Activated CD4-positive, alpha-beta T cell treated with anti-CD3 and anti-CD28 coated beads, Interleukin-2, Interleukin-6, amounts not matched to agents 100 ng/mL and 50 ng/mL, durations not matched to agents 16 hours and 8 hours (primary cell): ENCODE results near the gene VSX1.
A peak's percentile ranks its signal among the peaks of the same experiment; 100 is the strongest.

Source experiments
- DNase-seq: peaks from one replicate; pipeline ENCODE4 v3.0.0-alpha.2; 2020

The VSX1 gene

GRCh38 chr20:25081730-25082497, at the start of gene VSX1:
Gene VSX1, minus strand, starts transcription at chr20:25082141. Its CDS starts 45 bp downstream, at chr20:25082096.
- DNase-seq: no peak

- no peak for DNase-seq
These were observed 48.0 kb upstream of the VSX1 start for GRCh38 chr20:25129908-25130307.

GRCh38 chr20:25129428-25129827, 47.5 kb upstream of the VSX1 start:
- no peak for DNase-seq

- DNase-seq: no peak
These were observed 46.7 kb upstream of the VSX1 start for GRCh38 chr20:25128649-25129048.

- no peak for DNase-seq
These were observed 46.0 kb upstream of the VSX1 start for GRCh38 chr20:25127761-25128537.

GRCh38 chr20:25126204-25127029, 44.5 kb upstream of the VSX1 start:
- DNase-seq: no peak

- no peak for DNase-seq
These were observed 43.7 kb upstream of the VSX1 start for GRCh38 chr20:25125636-25126035.

GRCh38 chr20:25120920-25121319, 39.0 kb upstream of the VSX1 start:
- DNase-seq: no peak

GRCh38 chr20:25120457-25120856, 38.5 kb upstream of the VSX1 start:
- no peak for DNase-seq

- no peak for DNase-seq
These were observed 36.6 kb upstream of the VSX1 start for GRCh38 chr20:25118529-25118928.

GRCh38 chr20:25117990-25118389, 36.0 kb upstream of the VSX1 start:
- no peak for DNase-seq

- no peak for DNase-seq
These were observed 35.0 kb upstream of the VSX1 start for GRCh38 chr20:25116739-25117458.

- DNase-seq: no peak
These were observed 21.6 kb upstream of the VSX1 start for GRCh38 chr20:25103526-25103925.

GRCh38 chr20:25100914-25101313, 19.0 kb upstream of the VSX1 start:
- DNase-seq: no peak

- no peak for DNase-seq
These were observed 17.7 kb upstream of the VSX1 start for GRCh38 chr20:25099601-25100140.

- DNase-seq: no peak
These were observed 15.6 kb upstream of the VSX1 start for GRCh38 chr20:25097498-25097897.

GRCh38 chr20:25090492-25091429, 8.8 kb upstream of the VSX1 start:
- DNase-seq: peak; percentile 79

- DNase-seq: no peak
These were observed 7.7 kb upstream of the VSX1 start for GRCh38 chr20:25089662-25090061.

GRCh38 chr20:25089096-25089495, 7.2 kb upstream of the VSX1 start:
- no peak for DNase-seq

- no peak for DNase-seq
These were observed 6.3 kb upstream of the VSX1 start for GRCh38 chr20:25088267-25088666.
